Bronchial epithelial cell (primary cell): ENCODE data around the gene CLRN3. TPM values are rescaled to one million over a fixed set of nuclear protein-coding genes. Genes with fewer than 3 reads are reported as not detected.
A peak's percentile ranks its signal among the peaks of the same experiment; 100 is the strongest.

Experiments
- DNase-seq: peaks from one replicate; pipeline ENCODE4 v3.0.0-alpha.2; 2010; ENCODE audit warnings: low read depth
- FAIRE-seq: peaks from 2 replicates; lab custom pipeline; 2011; peaks lifted over from hg19 to GRCh38; lab: Jason Lieb, UNC
- H3K27me3 ChIP-seq: 2 replicates; pipeline ENCODE4 v1.5.1; 2011; ENCODE audit warnings: low read length; ENCODE audit not compliant: control insufficient read depth, insufficient read depth
- H3K36me3 ChIP-seq: 2 replicates; pipeline ENCODE4 v1.5.1; 2011; ENCODE audit warnings: low read length; ENCODE audit not compliant: control insufficient read depth, insufficient read depth
- H3K4me3 ChIP-seq: 2 replicates; pipeline ENCODE4 v1.5.1; 2011; ENCODE audit warnings: mild to moderate bottlenecking, low read depth, low read length, control low read depth
- total RNA-seq: library from RNA; depleted of rRNA; stranded (reverse); fragments of >200 nt; gene quantifications from 2 replicates; pipeline ENCODE4 v1.2.1, GENCODE V29; 2014
- TF ChIP-seq, protein P1 (sequence below): IDR thresholded peaks from 2 replicates; pipeline ENCODE4 v1.5.1; 2011; ENCODE audit warnings: mild to moderate bottlenecking, moderate library complexity, low read length, control low read depth, inconsistent platforms; ENCODE audit not compliant: insufficient read depth, severe bottlenecking

Gene CLRN3
- total RNA-seq, 1 donor from 2014 or later, result not detected

DNA sequence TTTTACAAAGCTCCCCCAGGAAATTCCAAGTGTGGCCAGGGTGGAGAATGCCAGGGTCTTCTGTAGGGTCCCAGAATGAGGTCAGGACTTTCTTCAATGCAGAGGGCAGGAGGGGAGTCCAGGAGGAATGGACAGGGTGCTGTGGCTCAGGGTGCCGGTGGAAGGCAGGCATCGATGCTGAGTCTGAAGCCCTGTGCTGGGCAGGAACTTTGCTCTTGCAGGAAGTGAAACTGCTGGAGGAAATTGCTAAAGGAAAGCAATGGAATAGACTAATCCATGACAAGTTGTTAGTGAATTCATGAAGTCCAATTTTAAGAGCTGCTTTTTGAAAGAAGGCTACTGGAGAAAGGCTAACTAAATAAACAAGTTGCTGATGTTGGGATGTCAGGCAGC lies 29.0 kb upstream of the CLRN3 start:
- no peaks in the 10 kb centered on the region for H3K27me3 ChIP-seq
- TF ChIP-seq, protein P1, sequence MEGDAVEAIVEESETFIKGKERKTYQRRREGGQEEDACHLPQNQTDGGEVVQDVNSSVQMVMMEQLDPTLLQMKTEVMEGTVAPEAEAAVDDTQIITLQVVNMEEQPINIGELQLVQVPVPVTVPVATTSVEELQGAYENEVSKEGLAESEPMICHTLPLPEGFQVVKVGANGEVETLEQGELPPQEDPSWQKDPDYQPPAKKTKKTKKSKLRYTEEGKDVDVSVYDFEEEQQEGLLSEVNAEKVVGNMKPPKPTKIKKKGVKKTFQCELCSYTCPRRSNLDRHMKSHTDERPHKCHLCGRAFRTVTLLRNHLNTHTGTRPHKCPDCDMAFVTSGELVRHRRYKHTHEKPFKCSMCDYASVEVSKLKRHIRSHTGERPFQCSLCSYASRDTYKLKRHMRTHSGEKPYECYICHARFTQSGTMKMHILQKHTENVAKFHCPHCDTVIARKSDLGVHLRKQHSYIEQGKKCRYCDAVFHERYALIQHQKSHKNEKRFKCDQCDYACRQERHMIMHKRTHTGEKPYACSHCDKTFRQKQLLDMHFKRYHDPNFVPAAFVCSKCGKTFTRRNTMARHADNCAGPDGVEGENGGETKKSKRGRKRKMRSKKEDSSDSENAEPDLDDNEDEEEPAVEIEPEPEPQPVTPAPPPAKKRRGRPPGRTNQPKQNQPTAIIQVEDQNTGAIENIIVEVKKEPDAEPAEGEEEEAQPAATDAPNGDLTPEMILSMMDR, result no peak
- no peaks in the 10 kb centered on the region for H3K36me3 ChIP-seq
- DNase-seq (no peak), FAIRE-seq (no peak)
- H3K4me3 ChIP-seq, result no peak overlapping the region

DNA sequence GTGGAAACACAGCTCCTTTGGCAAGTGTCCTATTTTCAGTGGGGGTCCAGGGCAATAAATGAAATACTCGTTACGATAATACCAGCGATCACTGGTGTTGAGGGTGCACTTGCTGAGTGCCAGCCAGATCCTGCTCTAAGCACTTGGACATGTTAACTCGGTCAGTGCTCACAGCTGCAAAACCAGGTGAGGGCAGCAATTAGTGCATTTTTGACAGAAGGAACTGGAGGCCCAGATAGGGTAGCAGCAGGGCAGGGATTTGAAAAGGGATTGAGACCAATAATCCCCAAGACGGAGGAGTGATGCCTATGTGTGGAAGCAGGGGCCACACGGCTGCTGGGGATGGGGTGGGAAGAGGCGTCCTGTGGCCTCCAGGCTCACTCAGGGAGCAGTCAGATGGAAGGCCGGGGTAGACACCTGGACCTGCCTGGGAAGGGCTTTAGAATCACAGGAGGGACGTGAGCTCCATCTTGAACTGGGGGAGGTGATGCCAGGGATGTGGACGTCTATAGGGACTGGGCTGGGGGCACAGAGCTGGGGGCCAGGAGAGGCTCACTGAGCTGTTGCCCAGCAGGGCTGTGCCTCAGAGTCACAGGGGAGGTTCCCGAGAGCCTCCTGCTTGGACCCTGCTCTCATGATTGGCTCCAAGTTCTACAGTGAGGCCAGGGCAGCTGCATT lies 28.5 kb upstream of the CLRN3 start:
- FAIRE-seq (no peak), DNase-seq (no peak)
- H3K4me3 ChIP-seq, result no peak overlapping the region
- TF ChIP-seq, protein P1, result no peak
- H3K27me3 ChIP-seq, result no peaks in the 10 kb centered on the region
- H3K36me3 ChIP-seq, result no peaks in the 10 kb centered on the region

DNA sequence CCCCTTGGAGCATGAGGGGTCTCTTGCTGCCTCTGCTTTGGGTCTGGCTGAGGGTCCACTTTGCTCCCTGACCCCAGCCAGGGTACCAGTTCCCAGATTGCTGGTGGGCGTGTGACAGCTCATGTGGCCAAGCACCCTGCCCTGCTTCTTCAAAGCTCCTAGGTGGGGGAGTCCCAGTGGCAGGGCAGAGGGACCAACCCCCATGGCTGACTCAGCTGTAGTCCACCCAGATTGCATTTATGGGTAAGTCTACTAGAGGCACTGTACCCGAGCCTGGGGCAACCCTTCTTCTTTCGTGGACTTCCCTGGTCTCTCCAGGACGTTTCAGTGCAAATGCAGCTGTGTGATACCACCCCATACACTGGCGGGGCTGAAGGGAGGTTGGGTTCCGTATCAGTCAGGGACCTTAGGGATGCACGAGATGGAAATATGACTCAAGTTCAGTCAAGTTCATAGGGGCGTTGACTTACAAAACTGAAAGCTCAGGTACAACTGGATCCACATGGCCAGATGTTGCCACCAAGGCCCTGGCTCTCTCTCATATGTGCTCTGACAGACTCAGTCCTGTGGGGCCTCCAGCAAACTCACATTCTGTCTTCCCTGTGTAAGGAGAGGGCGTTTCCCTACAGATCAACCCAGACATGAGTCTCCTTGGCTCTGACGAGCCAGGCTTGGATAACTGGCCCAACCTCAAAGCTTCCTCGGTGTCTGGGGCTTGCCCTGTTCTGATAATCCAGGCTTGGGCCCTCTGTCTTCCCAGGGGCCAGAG lies 27.7 kb upstream of the CLRN3 start:
- Histone ChIP-seq H3K4me3 (no peak overlapping the region), H3K27me3 (no peaks in the 10 kb centered on the region), H3K36me3 (no peaks in the 10 kb centered on the region)
- no peak for DNase-seq
- TF ChIP-seq, protein P1, result no peak
- no peak for FAIRE-seq

DNA sequence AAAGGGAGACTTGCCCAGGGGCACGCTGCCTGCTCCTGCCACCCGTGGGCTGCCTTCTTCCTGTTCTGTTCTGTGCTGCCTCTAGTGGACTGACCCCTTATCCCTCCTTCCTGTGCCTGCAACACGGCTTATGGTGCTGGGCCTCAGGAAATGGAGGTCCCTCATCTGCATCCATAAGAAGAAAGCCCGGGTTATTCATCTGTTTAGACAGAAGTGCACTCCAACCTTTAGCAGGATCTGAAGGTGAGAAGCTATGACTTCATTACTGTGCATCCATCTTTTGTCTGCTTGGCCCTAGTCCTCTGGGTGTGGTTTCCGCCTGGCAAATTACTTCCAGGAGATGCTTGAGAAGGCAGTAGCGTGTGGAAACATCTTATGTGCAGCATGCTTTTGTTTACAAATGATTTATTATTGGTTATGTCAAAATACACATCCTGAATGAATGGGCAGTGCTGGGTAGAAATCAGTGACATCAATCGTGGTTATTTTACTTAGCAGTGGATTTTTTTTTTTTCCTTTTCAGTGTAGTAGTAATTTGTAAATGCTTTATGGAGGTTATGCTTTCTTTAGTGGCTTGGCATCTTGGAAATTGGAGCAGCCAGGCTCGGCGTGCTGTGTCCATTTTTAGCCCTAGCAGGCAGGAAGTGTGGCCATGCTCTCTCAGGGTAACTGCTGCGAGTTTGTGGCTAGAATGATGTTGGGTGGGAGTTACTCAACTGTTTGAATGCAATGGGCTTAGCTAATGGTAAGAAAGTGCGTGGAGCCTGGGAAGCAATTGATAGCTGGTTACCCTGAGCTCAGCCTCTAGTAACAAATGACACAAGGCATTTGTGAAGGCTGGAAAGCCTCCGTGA lies 26.9 kb upstream of the CLRN3 start:
- peak; percentile 33 for DNase-seq
- Histone ChIP-seq H3K27me3 (no peaks in the 10 kb centered on the region), H3K36me3 (no peaks in the 10 kb centered on the region), H3K4me3 (no peak overlapping the region)
- no peak for FAIRE-seq
- TF ChIP-seq, protein P1, result peak; percentile 44

DNA sequence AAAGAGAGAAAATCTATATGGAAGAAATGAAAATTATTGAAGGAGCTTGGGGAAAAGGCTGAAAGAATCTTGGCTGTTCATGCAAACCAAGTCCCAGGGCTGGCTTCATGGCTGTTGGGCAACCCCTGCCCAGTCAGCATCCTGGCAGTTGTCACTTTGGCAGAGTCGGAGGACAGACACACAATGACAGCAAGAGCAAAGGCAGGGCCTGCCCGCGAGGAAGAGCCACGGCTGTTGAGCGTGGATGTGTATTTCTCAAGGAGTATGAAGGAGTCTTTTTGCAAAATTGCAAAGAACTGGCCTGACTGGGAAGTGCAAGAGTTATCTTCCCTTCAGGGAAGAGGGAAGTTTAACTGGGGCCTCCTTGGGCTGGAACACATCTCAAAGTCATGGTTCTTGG lies 25.8 kb upstream of the CLRN3 start:
- H3K27me3 ChIP-seq, result no peaks in the 10 kb centered on the region
- TF ChIP-seq, protein P1, result no peak
- H3K36me3 ChIP-seq, result no peaks in the 10 kb centered on the region
- FAIRE-seq (no peak), DNase-seq (no peak)
- H3K4me3 ChIP-seq, result no peak overlapping the region
